Cardiac fibroblast (primary cell): ENCODE measurements around the gene EIF3I.

Source experiments
- DNase-seq, 2 donors: peaks; one replicate each; pipeline versions ENCODE4 v3.0.0 to v3.0.0-alpha.2; 2010; ENCODE audit warnings: low read depth in 2 of 2
- H3K4me3 ChIP-seq, 2 donors: replicated peaks in 1 of 2; 1 replicate in 1 of 2; 2 replicates in 1 of 2; pipeline ENCODE4 v1.5.1; 2011; ENCODE audit warnings: low read depth in 2 of 2, low read length in 2 of 2, mild to moderate bottlenecking in 2 of 2, moderate library complexity in 1 of 2
- TF ChIP-seq, protein P1 (sequence below): IDR thresholded peaks from one replicate; pipeline ENCODE4 v1.5.1; 2011; ENCODE audit warnings: low read depth, mild to moderate bottlenecking, low read length, inconsistent platforms

EIF3I gene

DNA sequence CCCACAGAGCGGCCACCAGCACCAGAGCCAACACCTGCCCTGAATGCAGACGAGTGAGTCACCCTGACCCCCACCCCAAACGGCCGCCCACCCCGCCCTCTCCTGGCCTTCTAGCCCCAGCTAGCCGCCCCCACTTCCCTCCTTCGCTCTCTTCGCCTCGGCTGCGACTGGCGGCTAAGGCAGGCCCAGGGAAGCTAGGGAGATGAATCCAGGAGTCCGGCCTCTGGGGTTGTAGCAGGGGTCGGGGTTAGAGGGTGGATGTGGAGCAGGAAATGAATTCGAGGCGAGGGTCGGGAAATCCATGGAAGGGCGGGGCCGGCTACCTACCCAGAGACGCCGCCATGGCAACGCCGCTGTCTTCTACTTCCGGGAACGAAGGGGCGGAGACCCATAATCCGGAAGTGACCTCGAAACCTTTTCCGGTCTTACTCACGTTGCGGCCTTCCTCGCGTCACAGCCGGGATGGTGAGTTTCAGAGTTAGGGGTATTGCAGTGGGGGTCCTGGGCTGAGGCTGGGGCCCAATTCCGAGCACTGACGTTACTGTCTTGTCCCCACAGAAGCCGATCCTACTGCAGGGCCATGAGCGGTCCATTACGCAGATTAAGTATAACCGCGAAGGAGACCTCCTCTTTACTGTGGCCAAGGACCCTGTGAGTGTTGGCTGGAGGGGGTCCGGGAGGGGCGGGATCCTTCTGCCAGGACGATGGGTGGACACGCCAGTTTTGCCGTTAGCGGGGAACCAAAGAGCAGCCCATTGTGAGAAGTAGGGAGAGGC, at the start of gene EIF3I, which contains the start of gene TMEM234:
EIF3I (plus strand) TSS at position 428 of the 776 bp plus-strand sequence; CDS start at position 463, 35 bp downstream.
TMEM234 (minus strand) TSS at position 374 of the 776 bp plus-strand sequence; CDS start at position 343, 31 bp downstream.
- DNase-seq: peak; percentile 92
- TF ChIP-seq, protein P1, sequence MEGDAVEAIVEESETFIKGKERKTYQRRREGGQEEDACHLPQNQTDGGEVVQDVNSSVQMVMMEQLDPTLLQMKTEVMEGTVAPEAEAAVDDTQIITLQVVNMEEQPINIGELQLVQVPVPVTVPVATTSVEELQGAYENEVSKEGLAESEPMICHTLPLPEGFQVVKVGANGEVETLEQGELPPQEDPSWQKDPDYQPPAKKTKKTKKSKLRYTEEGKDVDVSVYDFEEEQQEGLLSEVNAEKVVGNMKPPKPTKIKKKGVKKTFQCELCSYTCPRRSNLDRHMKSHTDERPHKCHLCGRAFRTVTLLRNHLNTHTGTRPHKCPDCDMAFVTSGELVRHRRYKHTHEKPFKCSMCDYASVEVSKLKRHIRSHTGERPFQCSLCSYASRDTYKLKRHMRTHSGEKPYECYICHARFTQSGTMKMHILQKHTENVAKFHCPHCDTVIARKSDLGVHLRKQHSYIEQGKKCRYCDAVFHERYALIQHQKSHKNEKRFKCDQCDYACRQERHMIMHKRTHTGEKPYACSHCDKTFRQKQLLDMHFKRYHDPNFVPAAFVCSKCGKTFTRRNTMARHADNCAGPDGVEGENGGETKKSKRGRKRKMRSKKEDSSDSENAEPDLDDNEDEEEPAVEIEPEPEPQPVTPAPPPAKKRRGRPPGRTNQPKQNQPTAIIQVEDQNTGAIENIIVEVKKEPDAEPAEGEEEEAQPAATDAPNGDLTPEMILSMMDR: no peak
- H3K4me3 ChIP-seq: peak within 1 kb of the TSS; percentile 61 to 90

DNA sequence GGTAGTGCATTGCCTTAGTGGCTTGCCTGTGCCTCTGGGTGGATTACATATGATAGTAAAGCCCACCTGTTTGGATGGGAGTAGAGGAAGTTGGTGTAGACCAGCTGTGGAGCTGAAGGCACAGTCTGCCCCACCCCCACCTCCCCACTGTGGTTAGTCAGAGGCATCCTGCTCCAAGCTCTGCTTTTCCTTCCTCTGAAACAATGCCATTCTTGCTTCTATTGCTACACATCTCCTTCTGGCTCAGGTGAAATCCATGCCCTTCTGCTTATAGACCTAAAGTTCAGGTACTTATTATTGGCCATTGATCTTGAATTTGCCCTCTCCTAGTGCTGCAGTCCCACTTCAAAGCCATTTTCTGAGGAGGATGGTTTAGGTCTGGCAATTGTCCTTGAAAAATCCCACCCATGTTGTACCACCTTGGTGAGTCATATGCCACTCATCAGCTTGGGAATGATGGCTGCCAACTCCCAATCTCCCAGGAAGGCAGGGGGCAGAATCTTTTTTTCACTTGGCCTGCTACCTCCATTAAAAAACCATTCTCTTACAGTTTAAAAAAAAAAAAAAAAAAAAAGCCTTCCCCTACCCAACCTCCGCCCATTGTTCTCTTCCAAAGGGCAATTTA, 49.5 kb upstream of the EIF3I start:
- H3K4me3 ChIP-seq: no peak overlapping the region
- peak; percentile 24 to 62 for DNase-seq
- TF ChIP-seq, protein P1: no peak

DNA sequence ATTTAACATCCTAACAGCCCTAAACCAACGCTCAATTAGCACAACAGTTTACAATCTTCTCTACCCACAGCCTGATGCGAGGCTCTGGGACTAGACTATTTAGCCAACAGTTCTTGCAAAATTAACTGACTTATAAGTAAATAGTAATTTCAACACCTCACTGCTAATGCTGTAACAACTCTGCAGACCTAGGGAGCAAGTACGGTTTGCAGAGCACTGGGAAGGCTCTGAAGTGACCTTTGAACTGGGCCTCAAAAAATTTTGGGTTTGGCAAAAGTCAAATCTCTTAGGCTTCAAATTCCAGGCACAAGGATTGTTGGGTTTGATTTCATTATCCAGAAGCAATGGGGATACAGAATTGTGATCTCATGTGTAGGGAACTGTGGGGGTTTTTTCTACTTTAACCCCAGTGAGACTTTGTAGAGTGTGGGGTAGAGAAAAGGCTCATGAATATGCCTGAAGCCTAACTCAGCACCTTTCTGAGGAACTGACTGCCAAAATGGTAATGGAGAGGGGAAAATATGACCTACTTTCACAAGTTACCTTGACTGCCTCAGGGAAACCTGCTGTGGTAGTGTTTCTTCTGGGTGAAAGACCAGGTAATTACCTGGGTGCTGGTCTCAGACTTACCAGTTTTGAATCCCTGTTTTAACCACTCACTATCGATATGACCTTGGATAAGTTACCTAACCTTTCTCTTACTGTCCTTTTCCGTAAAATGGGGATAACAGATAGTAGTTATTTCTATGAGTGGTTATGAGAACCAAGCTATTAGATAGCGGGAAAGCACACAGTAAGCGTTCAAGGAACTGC, 43.6 kb upstream of the EIF3I start:
- DNase-seq: no peak
- TF ChIP-seq, protein P1: no peak
- no peak overlapping the region for H3K4me3 ChIP-seq

DNA sequence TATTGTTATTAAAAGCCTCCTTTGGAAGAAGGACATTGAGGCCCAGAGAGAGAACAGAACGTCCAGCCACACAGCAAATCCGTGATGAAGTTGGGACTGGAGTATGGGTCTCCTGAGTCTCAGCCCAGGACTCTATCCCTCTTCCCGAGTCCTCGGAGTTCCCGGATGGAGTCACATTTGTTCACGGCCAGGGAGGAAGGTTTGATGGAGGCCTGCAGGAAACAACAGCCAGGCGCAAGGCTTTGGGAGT, 43.1 kb upstream of the EIF3I start:
- TF ChIP-seq, protein P1: no peak
- H3K4me3 ChIP-seq: peak overlapping the region; percentile 26 to 76
- no peak for DNase-seq

DNA sequence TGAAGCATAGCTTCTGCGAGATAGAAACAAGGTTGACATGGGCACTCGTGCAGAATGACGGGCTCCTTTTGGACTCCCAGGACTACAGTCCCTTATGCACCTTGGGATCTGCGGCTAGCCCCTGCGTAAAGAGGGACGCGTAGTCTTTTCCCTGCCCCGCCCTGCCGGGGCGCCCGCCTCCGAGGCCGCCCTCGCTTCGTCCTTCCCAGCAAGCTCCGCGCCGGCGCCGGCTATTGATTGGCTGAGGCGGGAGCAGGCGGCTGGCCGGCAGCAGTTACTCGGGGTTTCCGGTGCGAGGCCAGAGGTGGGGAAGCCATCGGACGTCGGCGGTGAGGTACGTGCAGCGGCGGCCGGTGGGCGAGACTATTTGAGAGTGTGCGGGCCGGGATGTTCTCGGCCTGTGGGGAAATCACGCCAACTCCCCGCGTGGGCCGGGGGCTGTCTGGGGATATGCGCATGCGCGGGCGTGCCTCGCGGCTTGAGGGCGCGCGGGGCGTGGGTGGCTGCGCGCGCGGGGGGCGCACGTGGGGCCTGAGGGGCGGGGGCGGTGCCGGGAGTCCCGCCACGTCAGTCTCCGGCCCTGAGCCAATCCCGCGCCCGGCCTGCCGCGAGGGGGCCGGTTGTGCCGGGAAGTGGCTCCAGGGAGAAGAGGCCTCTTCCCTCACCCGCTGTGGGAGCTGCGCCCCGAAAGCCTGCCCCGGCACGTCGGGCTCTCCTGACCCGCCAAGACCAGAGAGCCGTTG, 42.6 kb upstream of the EIF3I start, which contains the start of gene TXLNA:
TXLNA (plus strand) TSS at position 233 of the 743 bp plus-strand sequence. CDS start 671 bp downstream, outside the sequence.
- peak; percentile 93 to 96 for DNase-seq
- TF ChIP-seq, protein P1: no peak
- H3K4me3 ChIP-seq: peak within 1 kb of the TSS; percentile 67 to 76
